Esophagus (tissue), 2 donors: ENCODE results near the gene ADCY6. TPM values are rescaled to one million over a fixed set of nuclear protein-coding genes. Genes with fewer than 3 reads are reported as not detected.
A peak's percentile ranks its signal among the peaks of the same experiment; 100 is the strongest.

Experiments
- H3K27ac ChIP-seq, 2 donors: one replicate each; pipeline ENCODE4 v1.5.1; 2013; ENCODE audit warnings: low read depth in 2 of 2, mild to moderate bottlenecking in 2 of 2, inconsistent platforms in 1 of 2, low read length in 1 of 2, moderate library complexity in 1 of 2
- H3K27me3 ChIP-seq, 2 donors: one replicate each; pipeline ENCODE4 v1.6.1; 2013; ENCODE audit warnings: low read length in 2 of 2, control low read depth in 1 of 2, mild to moderate bottlenecking in 1 of 2; ENCODE audit not compliant: insufficient read depth in 2 of 2, control insufficient read depth in 1 of 2
- H3K36me3 ChIP-seq, 2 donors: one replicate each; pipeline ENCODE4 v1.6.1; 2013; ENCODE audit warnings: low read length in 1 of 2; ENCODE audit not compliant: control insufficient read depth in 2 of 2, insufficient read depth in 2 of 2
- H3K4me1 ChIP-seq, 2 donors: one replicate each; pipeline ENCODE4 v1.6.1; 2013; ENCODE audit warnings: low read length in 1 of 2; ENCODE audit not compliant: control insufficient read depth in 2 of 2, insufficient read depth in 2 of 2
- H3K4me3 ChIP-seq, 2 donors: one replicate each; pipeline ENCODE4 v1.5.1; 2013; ENCODE audit warnings: low read length in 2 of 2, mild to moderate bottlenecking in 2 of 2, low read depth in 1 of 2, moderate library complexity in 1 of 2
- H3K9me3 ChIP-seq, 2 donors: one replicate each; pipeline ENCODE4 v1.6.1; 2013; ENCODE audit warnings: mild to moderate bottlenecking in 2 of 2, low read depth in 1 of 2, low read length in 1 of 2, moderate library complexity in 1 of 2; ENCODE audit not compliant: control insufficient read depth in 2 of 2, insufficient read depth in 1 of 2
- WGBS, 2 donors: extraction: QIAGEN DNeasy Blood & Tissue Kit; methylation state at CpG; one replicate each; pipeline ENCODE4 v1.1.7; 2013; 5-methylcytosine and 5-hydroxymethylcytosine counted together
- polyA plus RNA-seq, 2 donors: library from polyadenylated mRNA; stranded (reverse); fragments of 200-250 nt; gene quantifications; one replicate each; pipeline ENCODE4 v1.2.3, GENCODE V29; 2013
- donor health status: healthy with polysubstance abuse.
- donor health status: Bipolar disorder and iron deficiency.

ADCY6 gene
- polyA plus RNA-seq, 2 donors = 7.2 to 18.5 TPM

DNA sequence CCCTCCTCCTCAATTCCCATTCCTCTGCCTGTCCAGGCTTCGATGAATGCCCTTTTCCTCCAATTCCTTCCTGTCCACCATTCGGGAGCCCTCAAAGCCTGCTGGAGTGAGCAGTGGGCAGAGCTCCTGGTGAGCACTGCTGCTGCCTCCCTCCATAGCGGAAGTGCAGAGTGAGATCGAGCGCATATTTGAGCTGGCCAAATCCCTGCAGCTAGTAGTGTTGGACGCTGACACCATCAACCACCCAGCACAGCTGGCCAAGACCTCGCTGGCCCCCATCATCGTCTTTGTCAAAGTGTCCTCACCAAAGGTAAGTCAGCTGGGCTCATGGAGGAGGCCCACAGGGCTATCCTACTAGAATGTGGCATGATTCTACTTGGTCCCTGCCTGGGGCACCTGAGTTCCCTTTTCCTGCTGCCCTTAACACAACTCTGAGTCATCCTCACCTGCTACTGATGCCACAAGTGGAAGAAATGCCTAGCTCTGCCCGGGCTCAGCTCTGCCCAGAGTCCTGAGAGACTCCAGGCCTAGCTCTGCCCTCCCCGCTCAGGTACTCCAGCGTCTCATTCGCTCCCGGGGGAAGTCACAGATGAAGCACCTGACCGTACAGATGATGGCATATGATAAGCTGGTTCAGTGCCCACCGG, 37.4 kb upstream of the ADCY6 start:
- H3K36me3 ChIP-seq = peaks cover 11 to 60% of the 10 kb centered on the region in 2 donors
- no peaks in the 10 kb centered on the region for H3K9me3 ChIP-seq
- 70 to 78% methylated on average over 15 of the region's 15 CpGs for WGBS, 2 donors
- H3K27me3 ChIP-seq = no peaks in the 10 kb centered on the region
- H3K4me1 ChIP-seq = peaks cover 0 to 5% of the 10 kb centered on the region in 2 donors
- no peak overlapping the region for H3K27ac ChIP-seq
- H3K4me3 ChIP-seq = no peak overlapping the region

DNA sequence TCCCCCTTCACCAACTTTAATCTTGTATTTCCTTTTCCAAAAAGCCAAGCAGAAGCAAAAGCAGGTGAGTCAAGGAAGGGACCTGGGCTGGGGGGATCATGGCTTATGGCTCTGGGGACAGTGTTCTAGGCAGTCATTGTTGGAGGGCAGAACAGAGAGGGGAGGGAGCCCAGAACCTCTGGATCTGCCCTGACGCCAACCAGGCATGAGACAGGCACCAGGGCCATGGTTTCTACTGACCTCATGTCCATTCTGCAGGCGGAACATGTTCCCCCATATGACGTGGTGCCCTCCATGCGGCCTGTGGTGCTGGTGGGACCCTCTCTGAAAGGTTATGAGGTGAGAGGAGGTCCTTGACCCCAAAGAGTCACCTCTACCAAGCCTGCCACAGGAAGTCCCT, 36.0 kb upstream of the ADCY6 start:
- 93% methylated on average over 4 of the region's 4 CpGs for WGBS, 2 donors
- H3K4me3 ChIP-seq = no peak overlapping the region
- H3K27me3 ChIP-seq = no peaks in the 10 kb centered on the region
- peaks cover 0 to 5% of the 10 kb centered on the region in 2 donors for H3K4me1 ChIP-seq
- peaks cover 9 to 45% of the 10 kb centered on the region in 2 donors for H3K36me3 ChIP-seq
- no peaks in the 10 kb centered on the region for H3K9me3 ChIP-seq
- no peak overlapping the region for H3K27ac ChIP-seq

DNA sequence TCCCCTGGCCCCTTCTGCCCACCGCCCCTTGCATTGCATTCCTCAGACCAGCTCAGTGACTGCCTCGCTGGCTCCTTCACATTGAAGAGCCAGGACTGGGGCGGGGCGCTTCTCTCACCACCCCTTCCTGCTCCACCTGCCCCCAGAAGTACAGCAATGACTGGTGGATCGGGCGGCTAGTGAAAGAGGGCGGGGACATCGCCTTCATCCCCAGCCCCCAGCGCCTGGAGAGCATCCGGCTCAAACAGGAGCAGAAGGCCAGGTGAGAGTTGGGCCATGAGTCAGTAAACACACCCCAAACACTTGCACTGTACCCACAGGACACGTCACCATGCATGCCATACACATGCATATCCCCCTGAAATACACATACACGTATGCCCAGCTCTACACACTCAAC, 35.2 kb upstream of the ADCY6 start:
- 77 to 80% methylated on average over 12 of the region's 12 CpGs for WGBS, 2 donors
- Histone ChIP-seq H3K36me3 (peaks cover 6 to 38% of the 10 kb centered on the region in 2 donors), H3K27me3 (no peaks in the 10 kb centered on the region), H3K4me1 (peaks cover under 1 to 5% of the 10 kb centered on the region in 2 donors), H3K27ac (no peak overlapping the region), H3K4me3 (no peak overlapping the region), H3K9me3 (no peaks in the 10 kb centered on the region)

- WGBS, 2 donors = 91 to 92% methylated on average over 11 of the region's 11 CpGs
- Histone ChIP-seq H3K27ac (no peak overlapping the region), H3K4me3 (no peak overlapping the region), H3K27me3 (no peaks in the 10 kb centered on the region), H3K4me1 (peaks cover 3 to 5% of the 10 kb centered on the region in 2 donors), H3K9me3 (no peaks in the 10 kb centered on the region), H3K36me3 (peaks cover 6 to 31% of the 10 kb centered on the region in 2 donors)
Measured at GRCh38 chr12:48823281-48823680, 34.4 kb upstream of the ADCY6 start.

DNA sequence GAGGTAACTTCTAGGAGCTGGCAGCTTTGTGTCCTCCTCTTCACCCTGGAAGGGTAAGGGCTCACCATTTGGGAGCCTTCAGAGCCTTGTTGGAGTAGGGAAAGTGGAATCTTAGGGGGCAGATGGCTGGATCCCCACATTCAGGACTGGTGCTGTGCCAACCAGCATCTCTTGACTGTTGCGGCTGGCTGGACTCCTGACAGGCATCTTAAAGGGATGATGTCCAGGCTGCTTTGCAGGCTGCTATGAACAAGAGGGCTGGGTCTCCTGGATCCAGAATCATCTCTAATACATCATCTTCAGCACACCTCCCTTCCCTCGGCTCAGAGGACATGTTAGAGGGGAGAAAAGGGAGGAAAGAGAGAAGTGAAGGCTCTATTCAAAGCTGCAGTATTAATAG, 33.8 kb upstream of the ADCY6 start:
- WGBS, 2 donors = 63 to 71% methylated on average over 2 of the region's 2 CpGs

DNA sequence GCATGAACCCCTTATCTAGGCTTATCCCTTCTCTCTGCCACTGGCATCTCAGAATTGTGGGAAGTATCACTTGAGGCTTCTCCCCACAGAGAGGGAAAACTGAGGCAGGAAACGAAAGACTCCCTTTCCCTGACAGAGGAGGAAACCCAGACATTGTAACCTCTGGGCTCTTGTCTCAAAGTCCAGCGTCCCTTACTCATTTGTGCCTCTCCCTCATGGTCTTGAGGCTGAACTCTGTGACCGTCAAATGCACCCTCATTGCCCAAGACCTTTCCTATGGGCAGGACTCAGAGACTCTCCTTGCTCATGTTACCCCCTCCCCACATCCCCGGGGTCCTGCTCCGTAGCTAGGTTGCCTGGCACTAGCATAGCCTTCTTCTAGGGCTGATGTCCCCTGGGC, 33.2 kb upstream of the ADCY6 start:
- Histone ChIP-seq H3K4me1 (peaks cover 3 to 10% of the 10 kb centered on the region in 2 donors), H3K36me3 (peaks cover 6 to 23% of the 10 kb centered on the region in 2 donors), H3K4me3 (no peak overlapping the region), H3K27me3 (no peaks in the 10 kb centered on the region), H3K27ac (no peak overlapping the region), H3K9me3 (no peaks in the 10 kb centered on the region)
- 80 to 86% methylated on average over 5 of the region's 5 CpGs for WGBS, 2 donors

More for the DNA sequence above, 33.8 kb upstream of the ADCY6 start:
- no peak overlapping the region for H3K4me3 ChIP-seq
- no peaks in the 10 kb centered on the region for H3K27me3 ChIP-seq
- H3K27ac ChIP-seq = no peak overlapping the region
- H3K4me1 ChIP-seq = peaks cover 3 to 9% of the 10 kb centered on the region in 2 donors
- H3K9me3 ChIP-seq = no peaks in the 10 kb centered on the region
- peaks cover 6 to 27% of the 10 kb centered on the region in 2 donors for H3K36me3 ChIP-seq

DNA sequence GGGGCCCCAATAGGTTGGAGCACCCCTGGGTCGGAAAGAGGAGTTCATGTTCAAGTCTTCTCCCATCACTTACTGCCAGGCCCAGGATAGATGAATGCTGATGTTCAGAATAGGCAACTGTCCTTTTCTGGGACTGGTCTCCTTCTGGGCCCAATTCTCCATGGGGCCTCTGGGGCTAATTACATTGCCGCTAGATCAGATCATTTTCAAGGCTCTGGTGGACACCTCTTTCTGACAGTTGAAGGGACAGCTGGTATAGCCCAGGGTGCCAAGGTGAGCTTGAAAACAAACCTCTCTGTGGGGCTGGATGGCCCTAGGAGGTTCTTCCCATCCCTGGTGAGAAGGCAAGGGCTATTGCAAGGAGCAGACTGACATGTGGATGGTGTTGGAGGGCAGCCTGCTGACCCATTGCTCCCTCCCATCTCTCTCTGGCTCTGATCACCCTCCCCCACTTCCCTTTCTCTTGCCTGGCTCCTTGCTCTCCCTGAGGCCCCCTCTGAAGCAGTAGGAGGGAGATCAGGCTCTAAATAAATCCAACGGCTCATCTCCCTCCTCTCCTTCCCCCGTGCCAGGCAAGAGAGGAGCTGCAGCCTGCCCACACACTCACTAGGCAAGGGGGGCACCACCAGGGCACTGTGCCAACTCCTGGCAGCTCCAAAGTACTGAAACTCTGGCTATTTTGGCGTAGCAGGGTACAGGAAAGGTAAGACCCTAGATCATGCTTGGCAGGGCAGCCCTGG, 31.3 kb upstream of the ADCY6 start:
- Histone ChIP-seq H3K9me3 (no peaks in the 10 kb centered on the region), H3K36me3 (peaks cover 2 to 13% of the 10 kb centered on the region in 2 donors), H3K4me3 (no peak overlapping the region), H3K27me3 (no peaks in the 10 kb centered on the region), H3K27ac (no peak overlapping the region), H3K4me1 (peaks cover 3 to 17% of the 10 kb centered on the region in 2 donors)
- 76 to 78% methylated on average over 5 of the region's 5 CpGs for WGBS, 2 donors

DNA sequence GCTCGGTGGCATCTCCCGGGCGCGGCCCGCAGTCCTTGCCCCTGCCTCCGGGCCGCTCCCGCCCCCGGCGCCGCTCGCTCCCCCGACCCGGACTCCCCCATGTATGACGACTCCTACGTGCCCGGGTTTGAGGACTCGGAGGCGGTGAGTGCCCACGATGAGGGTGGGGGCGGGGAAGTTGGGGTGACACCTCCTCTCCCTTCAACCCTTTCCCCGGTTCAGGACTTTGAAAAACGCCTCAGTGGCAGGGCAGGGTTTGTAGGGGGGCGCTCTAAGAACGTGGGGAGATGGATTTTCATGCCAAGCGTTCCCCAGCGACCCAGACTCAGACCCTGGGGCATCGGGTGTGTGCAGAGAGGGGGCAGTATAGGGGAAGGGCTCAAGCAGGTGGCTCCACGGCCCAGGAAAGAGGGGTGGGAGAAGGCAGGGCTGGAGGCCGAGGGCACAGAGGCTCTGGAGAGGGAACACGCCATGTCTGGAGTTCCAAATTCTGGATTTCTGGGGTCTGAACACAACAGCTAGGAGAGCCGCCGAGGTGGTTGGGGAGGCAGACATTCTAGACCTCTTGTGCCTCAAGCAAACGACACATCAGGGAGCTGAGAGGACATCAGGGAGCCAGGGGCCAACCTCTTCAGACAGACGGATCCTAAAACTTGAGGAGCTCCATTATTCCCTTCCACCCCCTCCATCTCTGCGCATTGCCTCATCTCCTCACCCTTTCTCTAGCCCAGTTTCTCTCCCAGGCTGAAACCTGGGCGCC, 30.1 kb upstream of the ADCY6 start:
- Histone ChIP-seq H3K27ac (no peak overlapping the region), H3K4me1 (peaks cover 3 to 17% of the 10 kb centered on the region in 2 donors), H3K27me3 (no peaks in the 10 kb centered on the region), H3K4me3 (peak overlapping the region; percentile 63 to 75), H3K9me3 (no peaks in the 10 kb centered on the region), H3K36me3 (peaks cover 2 to 5% of the 10 kb centered on the region in 2 donors)
- WGBS, 2 donors = 19 to 20% methylated on average over 34 to 37 of the region's 37 CpGs
